ENCODE results near the gene DENND4B. TPM values are rescaled to one million over a fixed set of nuclear protein-coding genes. Genes with fewer than 3 reads are reported as not detected.
"Not testable (repeated sequence)": the region's sequence is repeated elsewhere in the genome, so short reads cannot be mapped to it uniquely, and the experiment has no call there.

Gene DENND4B
- total RNA-seq, 1 donor from 2014 or later, result 8.7 TPM

DNA sequence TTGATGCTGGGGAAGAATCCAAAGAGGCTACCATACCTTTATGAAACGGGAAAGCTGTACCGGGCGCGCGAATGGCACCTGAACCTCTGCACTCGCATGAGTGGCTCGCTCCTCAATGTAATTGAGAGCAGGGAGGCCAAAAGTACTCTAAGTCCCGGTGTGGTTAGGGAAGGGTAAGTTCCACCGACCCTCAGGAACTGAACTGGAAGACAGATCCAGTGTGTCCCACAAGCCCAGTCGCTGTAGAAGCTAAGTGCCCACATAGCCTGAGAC is 24.8 kb downstream of the DENND4B start:
- FAIRE-seq (no peak), DNase-seq (ENCODE audit: low read depth) (peak; percentile 13)
- TF ChIP-seq, protein P1, sequence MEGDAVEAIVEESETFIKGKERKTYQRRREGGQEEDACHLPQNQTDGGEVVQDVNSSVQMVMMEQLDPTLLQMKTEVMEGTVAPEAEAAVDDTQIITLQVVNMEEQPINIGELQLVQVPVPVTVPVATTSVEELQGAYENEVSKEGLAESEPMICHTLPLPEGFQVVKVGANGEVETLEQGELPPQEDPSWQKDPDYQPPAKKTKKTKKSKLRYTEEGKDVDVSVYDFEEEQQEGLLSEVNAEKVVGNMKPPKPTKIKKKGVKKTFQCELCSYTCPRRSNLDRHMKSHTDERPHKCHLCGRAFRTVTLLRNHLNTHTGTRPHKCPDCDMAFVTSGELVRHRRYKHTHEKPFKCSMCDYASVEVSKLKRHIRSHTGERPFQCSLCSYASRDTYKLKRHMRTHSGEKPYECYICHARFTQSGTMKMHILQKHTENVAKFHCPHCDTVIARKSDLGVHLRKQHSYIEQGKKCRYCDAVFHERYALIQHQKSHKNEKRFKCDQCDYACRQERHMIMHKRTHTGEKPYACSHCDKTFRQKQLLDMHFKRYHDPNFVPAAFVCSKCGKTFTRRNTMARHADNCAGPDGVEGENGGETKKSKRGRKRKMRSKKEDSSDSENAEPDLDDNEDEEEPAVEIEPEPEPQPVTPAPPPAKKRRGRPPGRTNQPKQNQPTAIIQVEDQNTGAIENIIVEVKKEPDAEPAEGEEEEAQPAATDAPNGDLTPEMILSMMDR (IDR thresholded peaks at IDR 0.05; ENCODE audit: insufficient read depth, low read length, severe bottlenecking), result no peak
- H3K27me3 ChIP-seq (ENCODE audit: control insufficient read depth, insufficient read depth, low read length), result no peaks in the 10 kb centered on the region
- H3K36me3 ChIP-seq (ENCODE audit: control insufficient read depth, insufficient read depth, low read length), result peaks cover 3% of the 10 kb centered on the region
- peak overlapping the region; percentile 42 for H3K4me3 ChIP-seq (ENCODE audit: low read depth, low read length)

DNA sequence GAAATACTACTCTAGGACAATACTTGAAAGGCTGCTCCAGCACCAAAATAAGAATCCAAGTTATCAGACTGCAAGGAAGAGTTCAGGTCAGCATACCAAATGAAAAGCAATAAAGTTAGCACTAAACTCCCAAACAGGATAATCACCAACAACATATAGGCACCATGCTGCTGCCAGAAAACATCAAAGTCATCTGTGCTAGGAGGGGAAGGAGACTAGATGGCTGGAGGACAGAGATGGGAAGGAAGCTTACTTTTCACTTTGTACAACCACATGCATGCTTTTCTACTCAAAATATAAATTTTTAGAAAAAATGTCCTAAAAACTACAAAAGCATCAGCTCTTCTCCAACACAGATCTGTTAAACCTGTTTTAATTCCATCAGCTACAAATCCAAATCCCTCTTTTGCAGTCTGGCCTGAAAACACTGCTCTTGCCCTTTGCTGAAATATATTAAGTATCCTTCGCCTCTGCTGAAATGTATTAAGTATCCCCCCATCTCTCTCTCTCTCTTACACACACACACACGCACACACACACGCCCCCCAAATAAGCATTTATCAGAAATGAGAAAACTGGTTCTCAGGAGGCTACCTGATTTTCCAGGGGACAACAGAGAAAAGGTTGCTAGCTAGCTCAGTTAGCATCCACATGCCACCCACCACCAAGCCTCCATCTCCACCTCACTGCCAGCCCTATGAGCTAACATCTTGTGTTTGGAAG is 25.3 kb downstream of the DENND4B start:
- Histone ChIP-seq H3K27me3 (ENCODE audit: control insufficient read depth, insufficient read depth, low read length) (no peaks in the 10 kb centered on the region), H3K4me3 (ENCODE audit: low read depth, low read length) (peak overlapping the region; percentile 42), H3K36me3 (ENCODE audit: control insufficient read depth, insufficient read depth, low read length) (peaks cover 3% of the 10 kb centered on the region)
- TF ChIP-seq, protein P1 (IDR thresholded peaks at IDR 0.05; ENCODE audit: insufficient read depth, low read length, severe bottlenecking), result no peak
- FAIRE-seq, result no peak
- DNase-seq (ENCODE audit: low read depth), result no peak

DNA sequence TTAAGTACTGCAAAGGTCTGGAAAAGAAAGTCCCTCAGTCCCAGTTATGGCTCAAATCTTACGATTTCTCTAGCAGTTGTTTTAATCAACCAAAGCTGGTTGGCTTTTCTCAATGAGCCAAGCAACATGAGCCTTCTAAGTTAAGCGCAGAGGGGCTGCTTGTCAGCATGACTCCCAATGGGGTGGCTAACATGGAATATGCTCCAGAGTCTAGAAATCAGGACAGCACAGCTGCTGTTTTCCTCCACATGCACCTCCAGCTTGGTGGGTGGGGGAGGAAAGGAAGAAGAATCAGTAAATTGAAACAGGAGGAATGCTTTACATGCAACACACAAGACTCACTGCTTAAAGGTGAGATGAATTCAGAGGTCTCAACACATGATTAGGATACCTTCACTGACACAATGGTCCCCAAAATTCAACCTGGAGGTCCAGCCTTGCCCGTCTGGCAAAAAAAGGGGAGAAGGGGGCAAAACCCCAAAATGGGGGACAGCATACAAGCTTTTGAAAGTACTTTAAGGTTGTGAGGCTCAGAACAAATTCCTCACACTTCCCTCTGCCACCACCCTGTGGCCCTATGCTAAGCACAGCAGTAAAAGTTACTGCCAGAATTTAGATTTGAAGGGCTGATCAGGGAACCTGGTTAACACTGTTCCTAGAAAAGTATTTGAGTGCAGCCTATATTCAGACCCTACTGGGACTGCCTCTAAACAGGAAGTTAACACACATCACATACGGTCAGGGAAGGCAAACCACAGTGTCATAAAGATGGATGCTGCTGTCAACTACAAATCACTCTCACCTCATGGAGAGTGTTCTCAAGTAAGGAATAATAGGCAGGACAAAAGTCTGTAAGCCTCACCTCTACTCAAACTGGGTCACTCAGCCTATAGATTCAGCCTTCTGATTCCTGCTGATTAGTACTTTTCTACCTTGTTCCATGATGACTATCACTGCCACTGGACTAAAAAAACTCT is 26.4 kb downstream of the DENND4B start:
- Histone ChIP-seq H3K27me3 (ENCODE audit: control insufficient read depth, insufficient read depth, low read length) (no peaks in the 10 kb centered on the region), H3K4me3 (ENCODE audit: low read depth, low read length) (no peak overlapping the region), H3K36me3 (ENCODE audit: control insufficient read depth, insufficient read depth, low read length) (peaks cover 3% of the 10 kb centered on the region)
- DNase-seq (ENCODE audit: low read depth), result peak; percentile 8
- no peak for FAIRE-seq
- TF ChIP-seq, protein P1 (IDR thresholded peaks at IDR 0.05; ENCODE audit: insufficient read depth, low read length, severe bottlenecking), result no peak

DNA sequence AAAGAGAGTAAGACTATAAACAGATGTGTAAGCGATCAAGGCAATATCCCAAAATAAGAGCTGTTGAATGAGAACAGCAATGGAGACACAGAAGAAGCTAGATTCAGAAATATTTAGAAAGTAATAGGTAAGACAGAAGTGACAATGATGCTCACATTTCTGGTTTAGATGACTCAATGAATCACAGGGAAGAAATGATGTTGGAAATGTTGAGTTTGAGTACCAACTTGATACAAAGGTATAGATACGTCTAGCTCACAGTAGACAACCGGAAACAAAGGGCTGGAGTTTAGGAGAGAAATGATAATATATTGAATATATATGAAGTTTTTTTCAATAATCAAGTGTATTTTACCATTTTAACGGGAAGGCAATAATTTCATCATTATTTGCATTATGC is 30.2 kb downstream of the DENND4B start:
- Histone ChIP-seq H3K27me3 (ENCODE audit: control insufficient read depth, insufficient read depth, low read length) (no peaks in the 10 kb centered on the region), H3K36me3 (ENCODE audit: control insufficient read depth, insufficient read depth, low read length) (peaks cover 5% of the 10 kb centered on the region), H3K4me3 (ENCODE audit: low read depth, low read length) (no peak overlapping the region)
- DNase-seq (ENCODE audit: low read depth), result no peak
- FAIRE-seq, result no peak
- TF ChIP-seq, protein P1 (IDR thresholded peaks at IDR 0.05; ENCODE audit: insufficient read depth, low read length, severe bottlenecking), result no peak

DNA sequence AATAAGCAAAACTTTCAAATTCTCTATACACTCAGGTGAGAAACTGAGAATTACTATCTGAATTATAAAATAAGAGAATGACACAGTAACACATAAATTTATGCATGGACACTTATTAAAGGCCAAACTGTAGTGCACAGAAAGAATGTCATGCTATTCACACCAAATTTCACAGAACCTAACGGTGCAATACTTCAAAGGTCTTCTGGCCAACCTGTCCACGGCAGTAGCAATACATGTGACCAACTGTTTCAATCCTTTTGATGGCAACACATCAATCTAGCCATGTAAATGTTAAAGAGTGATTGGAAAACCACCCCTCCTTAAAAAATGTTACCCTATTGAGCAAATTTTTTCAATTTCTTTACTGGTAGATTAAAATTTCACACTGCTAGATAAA is 34.2 kb downstream of the DENND4B start:
- DNase-seq (ENCODE audit: low read depth) (no peak), FAIRE-seq (no peak)
- H3K36me3 ChIP-seq (ENCODE audit: control insufficient read depth, insufficient read depth, low read length), result peaks cover 3% of the 10 kb centered on the region
- TF ChIP-seq, protein P1 (IDR thresholded peaks at IDR 0.05; ENCODE audit: insufficient read depth, low read length, severe bottlenecking), result no peak
- no peaks in the 10 kb centered on the region for H3K27me3 ChIP-seq (ENCODE audit: control insufficient read depth, insufficient read depth, low read length)
- no peak overlapping the region for H3K4me3 ChIP-seq (ENCODE audit: low read depth, low read length)

DNA sequence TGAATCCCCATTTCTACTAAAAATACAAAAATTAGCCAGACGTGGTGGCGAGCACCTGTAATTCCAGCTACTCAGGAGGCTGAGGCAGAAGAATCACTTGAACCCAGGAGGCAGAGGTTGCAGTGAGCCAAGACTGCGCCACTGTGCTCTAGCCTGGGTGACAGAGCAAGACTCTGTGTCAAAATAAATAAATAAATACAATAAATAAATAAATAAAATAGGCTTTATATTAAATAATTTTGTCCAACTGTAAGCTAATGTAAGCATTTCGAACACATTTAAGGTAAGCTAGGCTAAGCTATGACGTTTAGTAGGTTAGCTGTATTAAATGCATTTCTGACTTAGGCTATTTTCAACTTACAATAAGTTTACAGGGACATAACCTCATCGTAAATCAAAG is 36.0 kb downstream of the DENND4B start:
- not testable (repeated sequence) for H3K36me3 ChIP-seq (ENCODE audit: control insufficient read depth, insufficient read depth, low read length); H3K27me3 ChIP-seq (ENCODE audit: control insufficient read depth, insufficient read depth, low read length); H3K4me3 ChIP-seq (ENCODE audit: low read depth, low read length); FAIRE-seq; DNase-seq (ENCODE audit: low read depth)
